Measurements from ENCODE around the gene EXOSC3.

DNA sequence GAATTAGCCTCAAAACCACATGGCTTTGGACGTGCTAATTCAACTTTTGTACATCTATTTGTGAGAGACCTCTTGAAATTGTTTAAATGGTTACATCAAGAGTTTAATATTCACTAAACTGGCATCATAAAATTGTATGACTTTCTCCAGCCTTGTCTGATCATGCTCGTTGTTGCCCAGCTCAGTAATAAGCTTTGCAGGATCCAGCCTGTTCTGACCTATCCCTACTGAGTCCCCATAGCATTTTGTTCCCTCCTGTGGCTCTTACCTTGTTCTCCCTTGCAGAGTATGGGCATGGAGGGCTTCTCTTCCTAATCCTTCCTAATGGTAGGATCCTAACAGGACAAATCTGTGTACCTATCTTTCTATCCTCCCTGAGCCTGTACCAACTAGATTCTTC, 6.3 kb downstream of the EXOSC3 start:
- TF ChIP-seq, protein P1, sequence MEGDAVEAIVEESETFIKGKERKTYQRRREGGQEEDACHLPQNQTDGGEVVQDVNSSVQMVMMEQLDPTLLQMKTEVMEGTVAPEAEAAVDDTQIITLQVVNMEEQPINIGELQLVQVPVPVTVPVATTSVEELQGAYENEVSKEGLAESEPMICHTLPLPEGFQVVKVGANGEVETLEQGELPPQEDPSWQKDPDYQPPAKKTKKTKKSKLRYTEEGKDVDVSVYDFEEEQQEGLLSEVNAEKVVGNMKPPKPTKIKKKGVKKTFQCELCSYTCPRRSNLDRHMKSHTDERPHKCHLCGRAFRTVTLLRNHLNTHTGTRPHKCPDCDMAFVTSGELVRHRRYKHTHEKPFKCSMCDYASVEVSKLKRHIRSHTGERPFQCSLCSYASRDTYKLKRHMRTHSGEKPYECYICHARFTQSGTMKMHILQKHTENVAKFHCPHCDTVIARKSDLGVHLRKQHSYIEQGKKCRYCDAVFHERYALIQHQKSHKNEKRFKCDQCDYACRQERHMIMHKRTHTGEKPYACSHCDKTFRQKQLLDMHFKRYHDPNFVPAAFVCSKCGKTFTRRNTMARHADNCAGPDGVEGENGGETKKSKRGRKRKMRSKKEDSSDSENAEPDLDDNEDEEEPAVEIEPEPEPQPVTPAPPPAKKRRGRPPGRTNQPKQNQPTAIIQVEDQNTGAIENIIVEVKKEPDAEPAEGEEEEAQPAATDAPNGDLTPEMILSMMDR (IDR thresholded peaks at IDR 0.05): no peak
- TF ChIP-seq POLR2A (IDR thresholded peaks at IDR 0.05): no peak

Data from transverse colon (tissue), 3 donors.